HCT116 (cell line): ENCODE data around the gene TRPT1. TPM values are rescaled to one million over a fixed set of nuclear protein-coding genes. Genes with fewer than 3 reads are reported as not detected.

ENCODE experiments used
- ATAC-seq: fragments of 200-7000 bp; cut with Tn5 transposase; 2 replicates; pipeline ENCODE4 v1.9.1; 2020; ENCODE audit warnings: mild to moderate bottlenecking, moderate library complexity
- BruUV-seq: library from RNA; stranded (reverse); fragments of 400-500 nt; replicated peaks from 2 replicates; lab custom pipeline; 2021; lab: Mats Ljungman, UMichigan
- CTCF ChIA-PET: fragments of 300-600 bp; sonication (Branson Sonifier 250); formaldehyde crosslinking; loops from one replicate; lab custom pipeline; 2021; ENCODE audit warnings: antibody characterized with exemption; lab: Charles Lee
- POLR2A ChIA-PET: fragments of 300-600, 350-600 bp; sonication (Branson Sonifier 250); formaldehyde crosslinking; loops from one replicate; lab custom pipeline; 2021; ENCODE audit warnings: antibody characterized with exemption; lab: Charles Lee
- RAD21 ChIA-PET, 2 experiments: fragments of 300-600 bp; sonication (Branson Sonifier 250); formaldehyde crosslinking; loops; one replicate each; lab custom pipeline; 2023; ENCODE audit warnings: low total read pairs in 2 of 2; ENCODE audit not compliant: uncharacterized antibody in 2 of 2, unreplicated experiment in 2 of 2, low non-redundant PET in 1 of 2; lab: Charles Lee
- DNase-seq: peaks from one replicate; pipeline ENCODE4 v3.0.0-alpha.2; 2010; ENCODE audit warnings: low read depth, low spot score
- H2AFZ ChIP-seq: fragments of 200-600 bp; shearing (Covaris generic), sonication (generic); 2 replicates; pipeline ENCODE4 v1.6.1; 2017; ENCODE audit warnings: low read depth, mixed run types, mixed read lengths, antibody characterized with exemption, low read length; ENCODE audit not compliant: poor library complexity, severe bottlenecking
- H3K27ac ChIP-seq: 2 replicates; pipeline ENCODE4 v1.5.1; 2012; ENCODE audit warnings: low read depth, low read length
- H3K27me3 ChIP-seq: fragments of 200-600 bp; sonication (generic); 2 replicates; pipeline ENCODE4 v1.6.1; 2016; ENCODE audit warnings: mixed run types, low read length, mixed read lengths; ENCODE audit not compliant: insufficient read depth
- H3K36me3 ChIP-seq, 2 experiments: fragments of 200-500 bp in 1 of 2; fragments of 200-600 bp in 1 of 2; sonication (Bioruptor generic) in 1 of 2; sonication (generic) in 1 of 2; 2 replicates each; pipeline versions ENCODE4 v1.5.1 to v1.6.1; 2014 to 2016; ENCODE audit warnings: low read length in 2 of 2, inconsistent platforms in 1 of 2, mixed read lengths in 1 of 2, mixed run types in 1 of 2; ENCODE audit not compliant: insufficient read depth in 2 of 2, control insufficient read depth in 1 of 2
- H3K4me1 ChIP-seq, 2 experiments: fragments of 200-600 bp in 1 of 2; sonication (generic) in 1 of 2; 2 replicates each; pipeline versions ENCODE4 v1.5.1 to v1.6.1; 2012 to 2017; ENCODE audit warnings: low read length in 2 of 2, inconsistent platforms in 1 of 2, mild to moderate bottlenecking in 1 of 2, mixed read lengths in 1 of 2, mixed run types in 1 of 2, moderate library complexity in 1 of 2; ENCODE audit not compliant: insufficient read depth in 2 of 2, control insufficient read depth in 1 of 2
- H3K4me2 ChIP-seq: fragments of 200-600 bp; sonication (generic); 2 replicates; pipeline ENCODE4 v1.6.1; 2017; ENCODE audit warnings: mixed run types, low read length, mixed read lengths
- H3K4me3 ChIP-seq, 2 experiments: fragments of 200-600 bp in 1 of 2; sonication (generic) in 1 of 2; replicated peaks in 1 of 2; 2 replicates each; pipeline ENCODE4 v1.5.1; 2011 to 2016; ENCODE audit warnings: low read length in 2 of 2, control low read depth in 1 of 2, low read depth in 1 of 2, mild to moderate bottlenecking in 1 of 2, mixed read lengths in 1 of 2, mixed run types in 1 of 2
- H3K79me2 ChIP-seq: fragments of 200-600 bp; sonication (generic); 2 replicates; pipeline ENCODE4 v1.6.1; 2017; ENCODE audit warnings: mild to moderate bottlenecking, mixed run types, low read length, moderate library complexity, mixed read lengths; ENCODE audit not compliant: insufficient read depth
- H3K9ac ChIP-seq: fragments of 200-600 bp; sonication (generic); 2 replicates; pipeline ENCODE4 v1.6.1; 2016; ENCODE audit warnings: low read length, mixed read lengths
- H3K9me2 ChIP-seq: fragments of 200-600 bp; sonication (generic), shearing (Covaris generic); 2 replicates; pipeline ENCODE4 v1.6.1; 2017; ENCODE audit warnings: mixed run types, mild to moderate bottlenecking, moderate library complexity; ENCODE audit not compliant: insufficient read depth
- H3K9me3 ChIP-seq, 2 experiments: fragments of 200-500 bp in 1 of 2; fragments of 200-600 bp in 1 of 2; sonication (Bioruptor generic) in 1 of 2; sonication (generic) in 1 of 2; 2 replicates each; pipeline ENCODE4 v1.6.1; 2014 to 2017; ENCODE audit warnings: low read length in 2 of 2, mixed read lengths in 2 of 2, inconsistent platforms in 1 of 2, low read depth in 1 of 2, mild to moderate bottlenecking in 1 of 2, mixed run types in 1 of 2, moderate library complexity in 1 of 2; ENCODE audit not compliant: control insufficient read depth in 1 of 2, insufficient read depth in 1 of 2
- H4K20me1 ChIP-seq: fragments of 200-600 bp; sonication (generic), shearing (Covaris generic); 2 replicates; pipeline ENCODE4 v1.6.1; 2017; ENCODE audit warnings: mixed run types, mild to moderate bottlenecking, moderate library complexity; ENCODE audit not compliant: insufficient read depth
- CEBPB ChIP-seq: IDR thresholded peaks from 2 replicates; pipeline ENCODE4 v1.6.1; 2012; ENCODE audit warnings: low read depth
- EGR1 ChIP-seq: IDR thresholded peaks from 2 replicates; pipeline ENCODE4 v1.6.1; 2012; ENCODE audit warnings: low read depth
- ELF1 ChIP-seq: IDR thresholded peaks from 2 replicates; pipeline ENCODE4 v1.6.1; 2012; ENCODE audit warnings: low read depth, borderline replicate concordance
- EZH2 ChIP-seq: fragments of 200-600 bp; sonication (generic); IDR thresholded peaks from 2 replicates; pipeline ENCODE4 v1.6.1; 2017; ENCODE audit warnings: antibody characterized with exemption, mixed run types
- POLR2A ChIP-seq: IDR thresholded peaks from 2 replicates; pipeline ENCODE4 v1.7.0; 2011; ENCODE audit warnings: borderline replicate concordance; ENCODE audit not compliant: insufficient read depth, insufficient read length; ENCODE audit errors: extremely low read depth
- POLR2AphosphoS5 ChIP-seq: IDR thresholded peaks from 2 replicates; pipeline ENCODE4 v1.6.1; 2011; ENCODE audit warnings: mild to moderate bottlenecking, low read depth, low read length, moderate library complexity
- TCF7L2 ChIP-seq: IDR thresholded peaks from 2 replicates; pipeline ENCODE4 v1.7.0; 2011; ENCODE audit warnings: borderline replicate concordance, inconsistent platforms; ENCODE audit not compliant: insufficient read depth, insufficient read length; ENCODE audit errors: extremely low read depth
- YY1 ChIP-seq: IDR thresholded peaks from 2 replicates; pipeline ENCODE4 v1.6.1; 2011; ENCODE audit warnings: low read length, low read depth, moderate library complexity, mild to moderate bottlenecking; ENCODE audit not compliant: insufficient replicate concordance; ENCODE audit errors: extremely low read depth
- intact Hi-C: fragments of 100-400 bp; cut with micrococcal nuclease; formaldehyde crosslinking; loops from 2 replicates; pipeline ENCODE4 v1.10.0; 2022
- total RNA-seq: library from RNA; stranded (reverse); gene quantifications from one replicate; pipeline ENCODE4 v1.2.1, GENCODE V29; 2021; ENCODE audit not compliant: unreplicated experiment
- TF ChIP-seq, protein P1 (sequence below): IDR thresholded peaks from 2 replicates; pipeline ENCODE4 v1.6.1; 2011; ENCODE audit warnings: mild to moderate bottlenecking, low read length, moderate library complexity; ENCODE audit not compliant: insufficient replicate concordance; ENCODE audit errors: extremely low read depth
- TF ChIP-seq, protein P2 (sequence below), 3 experiments: fragments of 200-600 bp in 1 of 3; sonication (generic) in 1 of 3; IDR thresholded peaks in 2 of 3; conservative IDR thresholded peaks in 1 of 3; 2 replicates each; pipeline ENCODE4 v1.5.1; 2012 to 2017; ENCODE audit warnings: low read depth in 2 of 3, low read length in 2 of 3, antibody characterized with exemption in 1 of 3, borderline replicate concordance in 1 of 3, control low read depth in 1 of 3, mild to moderate bottlenecking in 1 of 3, mixed read lengths in 1 of 3, mixed run types in 1 of 3, moderate library complexity in 1 of 3; ENCODE audit not compliant: insufficient read depth in 1 of 3

The TRPT1 gene
- total RNA-seq, 1 experiment from 2014 or later: 43.2 TPM

DNA sequence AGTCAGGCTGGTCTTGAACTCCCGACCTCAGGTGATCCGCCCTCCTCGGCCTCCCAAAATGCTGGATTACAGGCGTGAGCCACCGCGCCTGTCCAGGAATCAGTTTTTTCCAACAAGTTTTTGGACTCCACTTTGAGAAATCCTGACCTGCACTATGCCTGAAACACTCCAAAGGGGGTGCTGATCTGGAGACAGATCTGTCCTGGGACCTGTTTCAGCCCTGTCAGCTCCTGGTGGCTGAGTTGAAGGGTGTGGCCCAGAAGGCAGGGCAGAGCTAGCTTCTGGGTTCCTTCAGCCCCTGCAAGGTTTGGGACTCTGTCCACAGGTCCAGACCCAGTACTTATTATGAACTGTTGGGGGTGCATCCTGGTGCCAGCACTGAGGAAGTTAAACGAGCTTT is 5.6 kb upstream of the TRPT1 start:
- RAD21 ChIA-PET: interaction anchor here in 1 of 2 experiments (0.6 kb wide), 1 partner anchor 43 kb away, joined by 3 read pairs; no protein-coding TSS in a partner anchor
- Histone ChIP-seq H3K4me3 (no peak overlapping the region), H3K27ac (peak overlapping the region; percentile 8; the same call in 1 of the 2 replicates), H3K9me3 (no peaks in the 10 kb centered on the region), H3K36me3 (no peaks in the 10 kb centered on the region), H3K9ac (0 out of 2 replicates have a peak overlapping the region, but pooled peaks have one; percentile 20), H3K4me1 (peaks cover 30 to 72% of the 10 kb centered on the region in 2 experiments), H3K4me2 (peak overlapping the region; percentile 99), H2AFZ (no peak overlapping the region), H3K27me3 (no peaks in the 10 kb centered on the region), H3K9me2 (no peaks in the 10 kb centered on the region), H4K20me1 (no peaks in the 10 kb centered on the region), H3K79me2 (peaks cover 19% of the 10 kb centered on the region)
- TF ChIP-seq YY1 (no peak), POLR2AphosphoS5 (no peak), EGR1 (no peak), EZH2 (no peak), POLR2A (no peak), ELF1 (no peak), TCF7L2 (no peak), CEBPB (no peak)
- TF ChIP-seq, protein P1, sequence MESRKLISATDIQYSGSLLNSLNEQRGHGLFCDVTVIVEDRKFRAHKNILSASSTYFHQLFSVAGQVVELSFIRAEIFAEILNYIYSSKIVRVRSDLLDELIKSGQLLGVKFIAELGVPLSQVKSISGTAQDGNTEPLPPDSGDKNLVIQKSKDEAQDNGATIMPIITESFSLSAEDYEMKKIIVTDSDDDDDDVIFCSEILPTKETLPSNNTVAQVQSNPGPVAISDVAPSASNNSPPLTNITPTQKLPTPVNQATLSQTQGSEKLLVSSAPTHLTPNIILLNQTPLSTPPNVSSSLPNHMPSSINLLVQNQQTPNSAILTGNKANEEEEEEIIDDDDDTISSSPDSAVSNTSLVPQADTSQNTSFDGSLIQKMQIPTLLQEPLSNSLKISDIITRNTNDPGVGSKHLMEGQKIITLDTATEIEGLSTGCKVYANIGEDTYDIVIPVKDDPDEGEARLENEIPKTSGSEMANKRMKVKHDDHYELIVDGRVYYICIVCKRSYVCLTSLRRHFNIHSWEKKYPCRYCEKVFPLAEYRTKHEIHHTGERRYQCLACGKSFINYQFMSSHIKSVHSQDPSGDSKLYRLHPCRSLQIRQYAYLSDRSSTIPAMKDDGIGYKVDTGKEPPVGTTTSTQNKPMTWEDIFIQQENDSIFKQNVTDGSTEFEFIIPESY: no peak
- TF ChIP-seq, protein P2, sequence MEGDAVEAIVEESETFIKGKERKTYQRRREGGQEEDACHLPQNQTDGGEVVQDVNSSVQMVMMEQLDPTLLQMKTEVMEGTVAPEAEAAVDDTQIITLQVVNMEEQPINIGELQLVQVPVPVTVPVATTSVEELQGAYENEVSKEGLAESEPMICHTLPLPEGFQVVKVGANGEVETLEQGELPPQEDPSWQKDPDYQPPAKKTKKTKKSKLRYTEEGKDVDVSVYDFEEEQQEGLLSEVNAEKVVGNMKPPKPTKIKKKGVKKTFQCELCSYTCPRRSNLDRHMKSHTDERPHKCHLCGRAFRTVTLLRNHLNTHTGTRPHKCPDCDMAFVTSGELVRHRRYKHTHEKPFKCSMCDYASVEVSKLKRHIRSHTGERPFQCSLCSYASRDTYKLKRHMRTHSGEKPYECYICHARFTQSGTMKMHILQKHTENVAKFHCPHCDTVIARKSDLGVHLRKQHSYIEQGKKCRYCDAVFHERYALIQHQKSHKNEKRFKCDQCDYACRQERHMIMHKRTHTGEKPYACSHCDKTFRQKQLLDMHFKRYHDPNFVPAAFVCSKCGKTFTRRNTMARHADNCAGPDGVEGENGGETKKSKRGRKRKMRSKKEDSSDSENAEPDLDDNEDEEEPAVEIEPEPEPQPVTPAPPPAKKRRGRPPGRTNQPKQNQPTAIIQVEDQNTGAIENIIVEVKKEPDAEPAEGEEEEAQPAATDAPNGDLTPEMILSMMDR (IDR thresholded peaks at IDR 0.05 in 2 of 3, conservative IDR thresholded peaks at IDR 0.05 in 1 of 3; ENCODE audit: borderline replicate concordance in 1 of 3, insufficient read depth in 1 of 3, low read depth in 2 of 3, low read length in 2 of 3): no peak
- DNase-seq: no peak
- CTCF ChIA-PET: no interaction called here
- ATAC-seq: no peak
- POLR2A ChIA-PET: interaction anchor here (0.5 to 3.1 kb wide), 4 partner anchors 8 to 52 kb away, joined by 3 to 11 read pairs (median 5); partner anchors contain the start of gene FKBP2
- intact Hi-C loops: no loop called here
- no TSS peak for BruUV-seq
